GM19467 (cell line): Measurements from ENCODE around the gene CAMSAP1.

Experiments used
- ATAC-seq: cut with Tn5 transposase; IDR thresholded peaks from one replicate; pipeline ENCODE4 v1.9.1; 2021; ENCODE audit warnings: mild to moderate bottlenecking, moderate library complexity; ENCODE audit not compliant: unreplicated experiment

Gene CAMSAP1

GRCh38 chr9:135939351-135940265, 32.3 kb upstream of the CAMSAP1 start:
- ATAC-seq: no peak

- ATAC-seq: no peak
Measured at GRCh38 chr9:135937521-135938489, 30.5 kb upstream of the CAMSAP1 start.

GRCh38 chr9:135933114-135933513, 25.8 kb upstream of the CAMSAP1 start:
- no peak for ATAC-seq

- ATAC-seq: no peak
Measured at GRCh38 chr9:135932656-135933055, 25.3 kb upstream of the CAMSAP1 start.

GRCh38 chr9:135931349-135931820, 24.0 kb upstream of the CAMSAP1 start:
- no peak for ATAC-seq

GRCh38 chr9:135930446-135931345, 23.4 kb upstream of the CAMSAP1 start:
- no peak for ATAC-seq

GRCh38 chr9:135929656-135930445, 22.5 kb upstream of the CAMSAP1 start:
- ATAC-seq: no peak

- no peak for ATAC-seq
Measured at GRCh38 chr9:135928731-135929655, 21.6 kb upstream of the CAMSAP1 start.

GRCh38 chr9:135928074-135928730, 20.9 kb upstream of the CAMSAP1 start:
- no peak for ATAC-seq

- ATAC-seq: no peak
Measured at GRCh38 chr9:135927195-135928013, 20.1 kb upstream of the CAMSAP1 start.

- ATAC-seq: no peak
Measured at GRCh38 chr9:135926402-135927194, 19.3 kb upstream of the CAMSAP1 start.

- ATAC-seq: no peak
Measured at GRCh38 chr9:135925496-135926133, 18.3 kb upstream of the CAMSAP1 start.

GRCh38 chr9:135924628-135925338, 17.4 kb upstream of the CAMSAP1 start:
- ATAC-seq: no peak

- ATAC-seq: no peak
Measured at GRCh38 chr9:135923508-135923907, 16.2 kb upstream of the CAMSAP1 start.

- no peak for ATAC-seq
Measured at GRCh38 chr9:135921749-135922310, 14.5 kb upstream of the CAMSAP1 start.
